ENCODE measurements around the gene FBLN5. TPM values are rescaled to one million over a fixed set of nuclear protein-coding genes. Genes with fewer than 3 reads are reported as not detected.
A peak's percentile ranks its signal among the peaks of the same experiment; 100 is the strongest.

The FBLN5 gene
- polyA plus RNA-seq, 1 of the 3 experiments (the other 2 are of a cell fraction): 39.8 TPM

DNA sequence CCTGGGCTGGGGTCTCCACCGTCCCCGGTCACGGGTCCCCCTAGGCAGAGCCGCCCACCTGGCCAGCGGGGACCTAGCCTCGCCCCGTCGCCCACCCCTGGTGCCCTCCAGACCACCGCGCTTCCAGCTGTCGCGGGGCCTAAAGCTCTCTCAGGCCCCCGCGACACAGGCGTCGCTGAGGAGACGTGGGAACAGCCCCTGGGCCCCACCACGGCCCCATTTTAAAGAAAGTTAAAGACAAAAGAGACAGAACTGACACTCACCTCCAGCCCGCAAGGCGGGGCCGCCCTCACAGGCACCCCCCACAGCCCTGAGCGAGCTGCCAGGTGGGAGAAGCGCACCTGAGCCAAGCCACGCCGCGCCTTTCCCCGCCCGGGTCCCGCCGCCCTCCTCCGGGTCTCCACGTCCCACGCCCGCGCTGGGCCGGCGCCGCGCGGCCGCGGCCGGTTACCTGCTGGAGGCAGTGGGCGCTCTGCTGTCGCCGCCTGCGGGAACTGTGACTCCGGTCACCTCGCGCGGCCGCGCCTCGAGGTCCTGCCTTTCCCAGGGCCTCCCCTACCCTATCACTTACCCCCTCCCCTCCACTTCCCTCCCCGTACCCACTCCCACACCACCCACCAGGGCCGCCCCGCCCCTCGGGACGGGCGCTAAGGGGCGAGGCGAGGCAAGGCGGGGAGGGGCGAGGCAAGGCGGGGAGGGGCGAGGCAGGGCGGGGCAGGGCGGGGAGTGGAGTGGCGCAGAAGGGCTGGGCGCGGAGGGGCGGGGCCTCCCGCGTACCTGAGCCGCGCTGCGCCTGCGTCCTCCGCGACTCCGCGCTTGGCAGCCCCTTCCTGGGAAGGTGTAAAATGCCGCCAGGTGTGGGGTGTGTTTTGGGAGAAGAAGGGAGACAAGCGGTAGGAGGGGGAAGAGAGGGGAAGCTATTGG lies 111.3 kb downstream of the FBLN5 start:
- CTCF ChIA-PET: interaction anchor here (0.9 kb wide), 1 partner anchor 57 kb away, joined by 3 read pairs; no protein-coding TSS in a partner anchor
- H3K9ac ChIP-seq: no peak overlapping the region

DNA sequence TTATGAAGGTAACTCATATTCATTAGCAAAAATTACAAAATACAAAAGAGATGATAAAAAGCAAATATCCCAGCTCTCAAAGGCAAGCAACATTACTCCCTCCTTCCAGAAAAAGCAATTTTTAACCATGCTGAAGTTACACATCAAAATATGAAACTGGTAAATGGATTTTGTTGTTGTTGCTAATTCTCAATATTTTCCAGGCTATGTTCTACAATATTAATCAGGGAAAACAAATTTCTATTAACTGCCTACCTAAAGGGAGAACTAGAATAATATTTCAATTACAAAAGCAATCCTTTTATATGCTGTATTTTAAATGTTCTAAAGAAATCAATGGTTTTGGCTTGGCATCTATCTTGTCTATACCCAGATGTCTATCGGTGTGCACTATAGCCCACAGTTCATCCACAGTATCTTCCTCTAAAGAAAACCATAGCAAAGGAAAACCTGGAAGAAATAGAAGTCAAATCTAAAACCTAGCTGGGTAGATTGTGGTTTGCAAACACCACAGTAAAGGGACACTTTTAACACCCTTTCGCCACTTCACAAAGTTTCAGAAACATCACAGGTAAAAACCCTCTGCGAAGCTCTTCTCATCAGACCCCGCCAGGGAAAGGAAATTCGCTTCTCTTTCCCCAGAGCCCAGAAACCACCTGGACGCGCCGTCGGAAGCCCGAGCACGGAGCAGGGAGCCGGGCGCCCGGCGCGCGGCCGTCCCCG lies 112.1 kb downstream of the FBLN5 start:
- Histone ChIP-seq H3F3A (replicated peaks; ENCODE audit: insufficient read depth) (no peaks in the 10 kb centered on the region), H3K27ac (ENCODE audit: low read depth in 2 of 2, low read length in 1 of 2) (no peak overlapping the region), H2AFZ (ENCODE audit: low read depth) (no peak overlapping the region), H3K36me3 (replicated peaks in 1 of 2; ENCODE audit: control insufficient read depth in 1 of 2, insufficient read depth in 2 of 2, low read length in 1 of 2) (no peaks in the 10 kb centered on the region), H3K4me1 (ENCODE audit: control insufficient read depth in 1 of 2, insufficient read depth in 2 of 2, low read depth in 1 of 2, low read length in 1 of 2) (no peaks in the 10 kb centered on the region), H3K4me3 (ENCODE audit: low read depth in 2 of 2, low read length in 1 of 2) (no peak overlapping the region), H3K27me3 (ENCODE audit: insufficient read depth) (peaks cover 38% of the 10 kb centered on the region), H3K9me2 (no peaks in the 10 kb centered on the region), H3K79me2 (ENCODE audit: insufficient read depth) (no peaks in the 10 kb centered on the region), H3K4me2 (no peak overlapping the region), H3K9me3 (no peaks in the 10 kb centered on the region), H3K9ac (no peak overlapping the region), H4K20me1 (ENCODE audit: insufficient read depth) (no peaks in the 10 kb centered on the region)
- no peak for DNase-seq
- ChIA-PET POLR2A (no interaction called here), CTCF (interaction anchor here (0.9 kb wide), 1 partner anchor 58 kb away, joined by 3 read pairs; no protein-coding TSS in a partner anchor)
- 6% methylated on average over 14 of the region's 19 CpGs for WGBS (ENCODE audit: low lambda C conversion rate)
- TF ChIP-seq RAD21 (IDR thresholded peaks at IDR 0.05; ENCODE audit: low read length) (no peak), POLR2AphosphoS5 (IDR thresholded peaks at IDR 0.05; ENCODE audit: low read depth, low read length) (no peak), FOXJ3 (CRISPR knock-in tag; IDR thresholded peaks at IDR 0.05) (no peak), ELF1 (IDR thresholded peaks at IDR 0.05) (no peak), MEF2A (IDR thresholded peaks at IDR 0.05; ENCODE audit: borderline replicate concordance, low read depth) (no peak), RCOR1 (IDR thresholded peaks at IDR 0.05; ENCODE audit: low read length) (no peak)
- TF ChIP-seq, protein P1, sequence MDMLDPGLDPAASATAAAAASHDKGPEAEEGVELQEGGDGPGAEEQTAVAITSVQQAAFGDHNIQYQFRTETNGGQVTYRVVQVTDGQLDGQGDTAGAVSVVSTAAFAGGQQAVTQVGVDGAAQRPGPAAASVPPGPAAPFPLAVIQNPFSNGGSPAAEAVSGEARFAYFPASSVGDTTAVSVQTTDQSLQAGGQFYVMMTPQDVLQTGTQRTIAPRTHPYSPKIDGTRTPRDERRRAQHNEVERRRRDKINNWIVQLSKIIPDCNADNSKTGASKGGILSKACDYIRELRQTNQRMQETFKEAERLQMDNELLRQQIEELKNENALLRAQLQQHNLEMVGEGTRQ (IDR thresholded peaks at IDR 0.05; ENCODE audit: borderline replicate concordance, low read depth, low read length): no peak
- TF ChIP-seq, protein P2, sequence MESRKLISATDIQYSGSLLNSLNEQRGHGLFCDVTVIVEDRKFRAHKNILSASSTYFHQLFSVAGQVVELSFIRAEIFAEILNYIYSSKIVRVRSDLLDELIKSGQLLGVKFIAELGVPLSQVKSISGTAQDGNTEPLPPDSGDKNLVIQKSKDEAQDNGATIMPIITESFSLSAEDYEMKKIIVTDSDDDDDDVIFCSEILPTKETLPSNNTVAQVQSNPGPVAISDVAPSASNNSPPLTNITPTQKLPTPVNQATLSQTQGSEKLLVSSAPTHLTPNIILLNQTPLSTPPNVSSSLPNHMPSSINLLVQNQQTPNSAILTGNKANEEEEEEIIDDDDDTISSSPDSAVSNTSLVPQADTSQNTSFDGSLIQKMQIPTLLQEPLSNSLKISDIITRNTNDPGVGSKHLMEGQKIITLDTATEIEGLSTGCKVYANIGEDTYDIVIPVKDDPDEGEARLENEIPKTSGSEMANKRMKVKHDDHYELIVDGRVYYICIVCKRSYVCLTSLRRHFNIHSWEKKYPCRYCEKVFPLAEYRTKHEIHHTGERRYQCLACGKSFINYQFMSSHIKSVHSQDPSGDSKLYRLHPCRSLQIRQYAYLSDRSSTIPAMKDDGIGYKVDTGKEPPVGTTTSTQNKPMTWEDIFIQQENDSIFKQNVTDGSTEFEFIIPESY (IDR thresholded peaks at IDR 0.05; ENCODE audit: borderline replicate concordance, low read depth): no peak
- TF ChIP-seq, protein P3, sequence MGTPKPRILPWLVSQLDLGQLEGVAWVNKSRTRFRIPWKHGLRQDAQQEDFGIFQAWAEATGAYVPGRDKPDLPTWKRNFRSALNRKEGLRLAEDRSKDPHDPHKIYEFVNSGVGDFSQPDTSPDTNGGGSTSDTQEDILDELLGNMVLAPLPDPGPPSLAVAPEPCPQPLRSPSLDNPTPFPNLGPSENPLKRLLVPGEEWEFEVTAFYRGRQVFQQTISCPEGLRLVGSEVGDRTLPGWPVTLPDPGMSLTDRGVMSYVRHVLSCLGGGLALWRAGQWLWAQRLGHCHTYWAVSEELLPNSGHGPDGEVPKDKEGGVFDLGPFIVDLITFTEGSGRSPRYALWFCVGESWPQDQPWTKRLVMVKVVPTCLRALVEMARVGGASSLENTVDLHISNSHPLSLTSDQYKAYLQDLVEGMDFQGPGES (IDR thresholded peaks at IDR 0.05; ENCODE audit: low read depth, low read length): no peak
- TF ChIP-seq, protein P4, sequence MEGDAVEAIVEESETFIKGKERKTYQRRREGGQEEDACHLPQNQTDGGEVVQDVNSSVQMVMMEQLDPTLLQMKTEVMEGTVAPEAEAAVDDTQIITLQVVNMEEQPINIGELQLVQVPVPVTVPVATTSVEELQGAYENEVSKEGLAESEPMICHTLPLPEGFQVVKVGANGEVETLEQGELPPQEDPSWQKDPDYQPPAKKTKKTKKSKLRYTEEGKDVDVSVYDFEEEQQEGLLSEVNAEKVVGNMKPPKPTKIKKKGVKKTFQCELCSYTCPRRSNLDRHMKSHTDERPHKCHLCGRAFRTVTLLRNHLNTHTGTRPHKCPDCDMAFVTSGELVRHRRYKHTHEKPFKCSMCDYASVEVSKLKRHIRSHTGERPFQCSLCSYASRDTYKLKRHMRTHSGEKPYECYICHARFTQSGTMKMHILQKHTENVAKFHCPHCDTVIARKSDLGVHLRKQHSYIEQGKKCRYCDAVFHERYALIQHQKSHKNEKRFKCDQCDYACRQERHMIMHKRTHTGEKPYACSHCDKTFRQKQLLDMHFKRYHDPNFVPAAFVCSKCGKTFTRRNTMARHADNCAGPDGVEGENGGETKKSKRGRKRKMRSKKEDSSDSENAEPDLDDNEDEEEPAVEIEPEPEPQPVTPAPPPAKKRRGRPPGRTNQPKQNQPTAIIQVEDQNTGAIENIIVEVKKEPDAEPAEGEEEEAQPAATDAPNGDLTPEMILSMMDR (IDR thresholded peaks at IDR 0.05): no peak

More for the DNA sequence above, 111.3 kb downstream of the FBLN5 start:
- Histone ChIP-seq H3K9me2 (no peaks in the 10 kb centered on the region), H3F3A (replicated peaks; ENCODE audit: insufficient read depth) (no peaks in the 10 kb centered on the region), H3K36me3 (replicated peaks in 1 of 2; ENCODE audit: control insufficient read depth in 1 of 2, insufficient read depth in 2 of 2, low read length in 1 of 2) (no peaks in the 10 kb centered on the region), H3K4me1 (ENCODE audit: control insufficient read depth in 1 of 2, insufficient read depth in 2 of 2, low read depth in 1 of 2, low read length in 1 of 2) (no peaks in the 10 kb centered on the region), H2AFZ (ENCODE audit: low read depth) (no peak overlapping the region), H3K27ac (ENCODE audit: low read depth in 2 of 2, low read length in 1 of 2) (no peak overlapping the region), H3K4me2 (peak overlapping the region; percentile 37; the same call in 1 of the 2 replicates), H3K4me3 (ENCODE audit: low read depth in 2 of 2, low read length in 1 of 2) (peak overlapping the region in 1 of 2 experiments; percentile 12; a peak in 1 of 4 replicates), H4K20me1 (ENCODE audit: insufficient read depth) (no peaks in the 10 kb centered on the region), H3K79me2 (ENCODE audit: insufficient read depth) (no peaks in the 10 kb centered on the region), H3K9me3 (no peaks in the 10 kb centered on the region), H3K27me3 (ENCODE audit: insufficient read depth) (peaks cover 41% of the 10 kb centered on the region)
- peak; percentile 33 for DNase-seq
- POLR2A ChIA-PET: no interaction called here
- 2% methylated on average over 27 of the region's 84 CpGs for WGBS (ENCODE audit: low lambda C conversion rate)
- TF ChIP-seq FOXJ3 (CRISPR knock-in tag; IDR thresholded peaks at IDR 0.05) (no peak), GATA2 (CRISPR knock-in tag; IDR thresholded peaks at IDR 0.05) (no peak), SMC3 (IDR thresholded peaks at IDR 0.05; ENCODE audit: low read depth, low read length) (no peak), POLR2AphosphoS5 (IDR thresholded peaks at IDR 0.05; ENCODE audit: low read depth, low read length) (no peak), FOSL2 (IDR thresholded peaks at IDR 0.05; ENCODE audit: borderline replicate concordance, low read depth) (no peak), NFIC (IDR thresholded peaks at IDR 0.05; ENCODE audit: borderline replicate concordance) (no peak)
- TF ChIP-seq, protein P5, sequence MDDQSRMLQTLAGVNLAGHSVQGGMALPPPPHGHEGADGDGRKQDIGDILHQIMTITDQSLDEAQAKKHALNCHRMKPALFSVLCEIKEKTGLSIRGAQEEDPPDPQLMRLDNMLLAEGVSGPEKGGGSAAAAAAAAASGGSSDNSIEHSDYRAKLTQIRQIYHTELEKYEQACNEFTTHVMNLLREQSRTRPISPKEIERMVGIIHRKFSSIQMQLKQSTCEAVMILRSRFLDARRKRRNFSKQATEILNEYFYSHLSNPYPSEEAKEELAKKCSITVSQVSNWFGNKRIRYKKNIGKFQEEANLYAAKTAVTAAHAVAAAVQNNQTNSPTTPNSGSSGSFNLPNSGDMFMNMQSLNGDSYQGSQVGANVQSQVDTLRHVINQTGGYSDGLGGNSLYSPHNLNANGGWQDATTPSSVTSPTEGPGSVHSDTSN (IDR thresholded peaks at IDR 0.05): no peak
